ENCODE data around the gene RGS19. TPM values are rescaled to one million over a fixed set of nuclear protein-coding genes. Genes with fewer than 3 reads are reported as not detected.

Gene RGS19
- total and polyA plus RNA-seq, 2 of the 8 experiments (the other 6 are each of a cell fraction or from before 2014, with no cell fraction given): 12.7 to 16.8 TPM

GRCh38 chr20:64071341-64072332, 7.7 kb downstream of the RGS19 start (continued):
- TF ChIP-seq CHD7 (IDR thresholded peaks at IDR 0.05; ENCODE audit: insufficient replicate concordance, low read length): no peak
